PC-3 (cell line): ENCODE data around the gene MAG. TPM values are rescaled to one million over a fixed set of nuclear protein-coding genes. Genes with fewer than 3 reads are reported as not detected.

Source experiments
- ATAC-seq: fragments of 200-7000 bp; cut with Tn5 transposase; 2 replicates; pipeline ENCODE4 v1.9.1; 2020; ENCODE audit warnings: mild to moderate bottlenecking, moderate library complexity
- BruUV-seq: library from RNA; stranded (reverse); fragments of 400-500 nt; replicated peaks from 2 replicates; lab custom pipeline; 2021; lab: Mats Ljungman, UMichigan
- CTCF ChIA-PET: fragments of 300-600 bp; sonication (Branson Sonifier 250); formaldehyde crosslinking; loops from one replicate; lab custom pipeline; 2022; ENCODE audit warnings: antibody characterized with exemption; lab: Charles Lee
- POLR2A ChIA-PET: fragments of 300-600 bp; sonication (Branson Sonifier 250); formaldehyde crosslinking; loops from one replicate; lab custom pipeline; 2022; ENCODE audit warnings: antibody characterized with exemption; ENCODE audit not compliant: unreplicated experiment; lab: Charles Lee
- DNase-seq: peaks from one replicate; pipeline ENCODE4 v3.0.0-alpha.2; 2015
- H2AFZ ChIP-seq: fragments of 300-600 bp; sonication (generic); 2 replicates; pipeline ENCODE4 v1.6.0; 2016; ENCODE audit warnings: antibody characterized with exemption, low read length
- H3F3A ChIP-seq: fragments of 300-600 bp; sonication (generic); one replicate; pipeline ENCODE4 v1.6.0; 2017; ENCODE audit warnings: antibody characterized with exemption, low read length, control low read depth, mild to moderate bottlenecking; ENCODE audit not compliant: unreplicated experiment
- H3K27ac ChIP-seq: fragments of 300-600 bp; sonication (generic); 2 replicates; pipeline ENCODE4 v1.5.1; 2016; ENCODE audit warnings: mild to moderate bottlenecking, low read length
- H3K27me3 ChIP-seq: fragments of 300-600 bp; sonication (generic); 2 replicates; pipeline ENCODE4 v1.6.1; 2016; ENCODE audit warnings: low read length, mixed read lengths
- H3K36me3 ChIP-seq: fragments of 300-600 bp; sonication (generic); 2 replicates; pipeline ENCODE4 v1.6.1; 2016; ENCODE audit warnings: low read depth, mixed run types, low read length, mixed read lengths
- H3K4me1 ChIP-seq: fragments of 300-600 bp; sonication (generic); 2 replicates; pipeline ENCODE4 v1.5.1; 2016; ENCODE audit warnings: low read length; ENCODE audit not compliant: insufficient read depth
- H3K4me2 ChIP-seq: fragments of 300-600 bp; sonication (generic); 2 replicates; pipeline ENCODE4 v1.6.0; 2016; ENCODE audit warnings: low read length
- H3K4me3 ChIP-seq: fragments of 300-600 bp; sonication (generic); 2 replicates; pipeline ENCODE4 v1.5.1; 2016; ENCODE audit warnings: mild to moderate bottlenecking, low read length, mixed read lengths
- H3K79me2 ChIP-seq: fragments of 300-600 bp; sonication (generic); 2 replicates; pipeline ENCODE4 v1.6.1; 2017; ENCODE audit warnings: low read length, mixed read lengths
- H3K9ac ChIP-seq: fragments of 300-600 bp; sonication (generic); 2 replicates; pipeline ENCODE4 v1.6.0; 2016; ENCODE audit warnings: mild to moderate bottlenecking, low read length
- H3K9me2 ChIP-seq: fragments of 300-600 bp; sonication (generic); replicated peaks from 2 replicates; pipeline ENCODE4 v1.6.1; 2016; ENCODE audit warnings: mixed run types, low read length, mixed read lengths
- H3K9me3 ChIP-seq: fragments of 300-600 bp; sonication (generic); 2 replicates; pipeline ENCODE4 v1.6.1; 2016; ENCODE audit warnings: low read length, mixed read lengths
- H4K20me1 ChIP-seq: fragments of 300-600 bp; sonication (generic); 2 replicates; pipeline ENCODE4 v1.6.1; 2016; ENCODE audit warnings: low read length, mixed read lengths
- EZH2 ChIP-seq: fragments of 300-600 bp; sonication (generic); IDR thresholded peaks from one replicate; pipeline ENCODE4 v1.6.1; 2017; ENCODE audit warnings: antibody characterized with exemption, mild to moderate bottlenecking, low read length; ENCODE audit not compliant: unreplicated experiment
- EZH2phosphoT487 ChIP-seq: fragments of 300-600 bp; sonication (generic); IDR thresholded peaks from 2 replicates; pipeline ENCODE4 v1.6.1; 2018; ENCODE audit warnings: mild to moderate bottlenecking, antibody characterized with exemption, low read length, borderline replicate concordance
- intact Hi-C: fragments of 100-400 bp; cut with micrococcal nuclease; formaldehyde crosslinking; loops from 2 replicates; pipeline ENCODE4 v1.9.0; 2023
- total RNA-seq: library from RNA; depleted of rRNA; stranded (reverse); fragments of >200 nt; gene quantifications from 2 replicates; pipeline ENCODE4 v1.2.3, GENCODE V29; 2014
- TF ChIP-seq, protein P1 (sequence below): fragments of 300-600 bp; sonication (generic); conservative IDR thresholded peaks from 2 replicates; pipeline ENCODE4 v1.5.1; 2017; ENCODE audit warnings: antibody characterized with exemption, low read depth, mild to moderate bottlenecking, low read length

MAG gene
- total RNA-seq, 1 experiment from 2014 or later, result not detected

GRCh38 chr19:35348911-35349611 is 57.1 kb downstream of the MAG start:
- CTCF ChIA-PET, result no interaction called here
- no TSS peak for BruUV-seq
- TF ChIP-seq EZH2phosphoT487 (no peak), EZH2 (no peak)
- TF ChIP-seq, protein P1, sequence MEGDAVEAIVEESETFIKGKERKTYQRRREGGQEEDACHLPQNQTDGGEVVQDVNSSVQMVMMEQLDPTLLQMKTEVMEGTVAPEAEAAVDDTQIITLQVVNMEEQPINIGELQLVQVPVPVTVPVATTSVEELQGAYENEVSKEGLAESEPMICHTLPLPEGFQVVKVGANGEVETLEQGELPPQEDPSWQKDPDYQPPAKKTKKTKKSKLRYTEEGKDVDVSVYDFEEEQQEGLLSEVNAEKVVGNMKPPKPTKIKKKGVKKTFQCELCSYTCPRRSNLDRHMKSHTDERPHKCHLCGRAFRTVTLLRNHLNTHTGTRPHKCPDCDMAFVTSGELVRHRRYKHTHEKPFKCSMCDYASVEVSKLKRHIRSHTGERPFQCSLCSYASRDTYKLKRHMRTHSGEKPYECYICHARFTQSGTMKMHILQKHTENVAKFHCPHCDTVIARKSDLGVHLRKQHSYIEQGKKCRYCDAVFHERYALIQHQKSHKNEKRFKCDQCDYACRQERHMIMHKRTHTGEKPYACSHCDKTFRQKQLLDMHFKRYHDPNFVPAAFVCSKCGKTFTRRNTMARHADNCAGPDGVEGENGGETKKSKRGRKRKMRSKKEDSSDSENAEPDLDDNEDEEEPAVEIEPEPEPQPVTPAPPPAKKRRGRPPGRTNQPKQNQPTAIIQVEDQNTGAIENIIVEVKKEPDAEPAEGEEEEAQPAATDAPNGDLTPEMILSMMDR, result no peak
- Histone ChIP-seq H3K36me3 (no peaks in the 10 kb centered on the region; the same call in 1 of the 2 replicates), H3K9me2 (no peaks in the 10 kb centered on the region), H3K4me1 (no peaks in the 10 kb centered on the region), H2AFZ (no peak overlapping the region), H3K9ac (no peak overlapping the region), H3K27me3 (peaks cover 25% of the 10 kb centered on the region; the same call in 1 of the 2 replicates), H3K9me3 (no peaks in the 10 kb centered on the region), H3K4me3 (no peak overlapping the region), H3K79me2 (no peaks in the 10 kb centered on the region), H3K27ac (no peak overlapping the region), H3K4me2 (no peak overlapping the region), H3F3A (no peaks in the 10 kb centered on the region), H4K20me1 (no peaks in the 10 kb centered on the region)
- POLR2A ChIA-PET, result no interaction called here
- intact Hi-C loops, result no loop called here
- DNase-seq (no peak), ATAC-seq (no peak)

- no peak overlapping the region for H3K9ac ChIP-seq
- H3K27me3 ChIP-seq, result peaks cover 25% of the 10 kb centered on the region; the same call in 1 of the 2 replicates
- POLR2A ChIA-PET, result no interaction called here
- no peak overlapping the region for H2AFZ ChIP-seq
- no peaks in the 10 kb centered on the region for H3K9me2 ChIP-seq
- no peak overlapping the region for H3K4me3 ChIP-seq
- H3K4me2 ChIP-seq, result no peak overlapping the region
- no peak overlapping the region for H3K27ac ChIP-seq
- no peaks in the 10 kb centered on the region for H4K20me1 ChIP-seq
- TF ChIP-seq EZH2, result no peak
- no peak for TF ChIP-seq EZH2phosphoT487
- TF ChIP-seq, protein P1, result no peak
- H3K79me2 ChIP-seq, result no peaks in the 10 kb centered on the region
- H3K4me1 ChIP-seq, result no peaks in the 10 kb centered on the region
- intact Hi-C loops, result no loop called here
- no peaks in the 10 kb centered on the region for H3K9me3 ChIP-seq
- CTCF ChIA-PET, result no interaction called here
- DNase-seq (no peak), ATAC-seq (no peak)
- H3K36me3 ChIP-seq, result no peaks in the 10 kb centered on the region; the same call in 1 of the 2 replicates
- H3F3A ChIP-seq, result no peaks in the 10 kb centered on the region
- no TSS peak for BruUV-seq
Observed at GRCh38 chr19:35349614-35350521, 57.9 kb downstream of the MAG start.

- DNase-seq (no peak), ATAC-seq (no peak)
- intact Hi-C loops, result no loop called here
- peaks cover 22% of the 10 kb centered on the region for H3K27me3 ChIP-seq
- TF ChIP-seq, protein P1, result no peak
- TF ChIP-seq EZH2phosphoT487, result no peak
- TF ChIP-seq EZH2, result no peak
- no peak overlapping the region for H3K27ac ChIP-seq
- H3K36me3 ChIP-seq, result no peaks in the 10 kb centered on the region; the same call in 1 of the 2 replicates
- BruUV-seq, result no TSS peak
- H3K9ac ChIP-seq, result no peak overlapping the region
- CTCF ChIA-PET, result no interaction called here
- no peak overlapping the region for H2AFZ ChIP-seq
- no peak overlapping the region for H3K4me3 ChIP-seq
- H3K9me2 ChIP-seq, result no peaks in the 10 kb centered on the region
- no peak overlapping the region for H3K4me2 ChIP-seq
- H4K20me1 ChIP-seq, result no peaks in the 10 kb centered on the region
- H3K9me3 ChIP-seq, result no peaks in the 10 kb centered on the region
- no peaks in the 10 kb centered on the region for H3F3A ChIP-seq
- H3K79me2 ChIP-seq, result no peaks in the 10 kb centered on the region
- no peaks in the 10 kb centered on the region for H3K4me1 ChIP-seq
- POLR2A ChIA-PET, result no interaction called here
Observed at GRCh38 chr19:35350591-35350990, 58.6 kb downstream of the MAG start.
